Caco-2 (cell line): ENCODE data around the gene FAM9C. TPM values are rescaled to one million over a fixed set of nuclear protein-coding genes. Genes with fewer than 3 reads are reported as not detected.
"Not testable (repeated sequence)": the region's sequence is repeated elsewhere in the genome, so short reads cannot be mapped to it uniquely, and the experiment has no call there.

Experiments used
- BruUV-seq: library from RNA; stranded (reverse); fragments of 400-500 nt; replicated peaks from 2 replicates; lab custom pipeline; 2021; lab: Mats Ljungman, UMichigan
- CTCF ChIA-PET: fragments of 300-600 bp; sonication (Branson Sonifier 250); formaldehyde crosslinking; loops from one replicate; lab custom pipeline; 2022; ENCODE audit warnings: antibody characterized with exemption; lab: Charles Lee
- POLR2A ChIA-PET: fragments of 300-600 bp; sonication (Branson Sonifier 250); formaldehyde crosslinking; loops from one replicate; lab custom pipeline; 2022; ENCODE audit warnings: antibody characterized with exemption; lab: Charles Lee
- DNase-seq, 2 experiments: peaks; one replicate each; pipeline versions ENCODE4 v3.0.0 to v3.0.0-alpha.2; 2020 to 2022
- H3K27me3 ChIP-seq: replicated peaks from 2 replicates; pipeline ENCODE4 v1.6.0; 2011; ENCODE audit warnings: low read length; ENCODE audit not compliant: control insufficient read depth, insufficient read depth
- H3K36me3 ChIP-seq: 2 replicates; pipeline ENCODE4 v1.5.1; 2011; ENCODE audit warnings: low read length; ENCODE audit not compliant: control insufficient read depth, insufficient read depth
- H3K4me1 ChIP-seq: fragments of 250-450 bp; sonication (Bioruptor Pico); 2 replicates; pipeline ENCODE4 v1.5.1; 2020; ENCODE audit warnings: mild to moderate bottlenecking
- H3K4me3 ChIP-seq: 2 replicates; pipeline ENCODE4 v1.5.1; 2011; ENCODE audit warnings: low read depth, mild to moderate bottlenecking, control low read depth, low read length
- H3K9me3 ChIP-seq: fragments of 250-450 bp; sonication (Bioruptor Pico); 2 replicates; pipeline ENCODE4 v1.5.1; 2020; ENCODE audit warnings: mild to moderate bottlenecking, moderate library complexity
- H3K27ac Mint-ChIP-seq: one replicate; pipeline ENCODE4 v1.8.0; 2022; ENCODE audit warnings: mixed read lengths; ENCODE audit not compliant: unreplicated experiment
- H3K27me3 Mint-ChIP-seq: one replicate; pipeline ENCODE4 v1.8.0; 2022; ENCODE audit warnings: mixed read lengths; ENCODE audit not compliant: insufficient read depth, unreplicated experiment
- H3K36me3 Mint-ChIP-seq: one replicate; pipeline ENCODE4 v1.8.0; 2022; ENCODE audit warnings: mild to moderate bottlenecking, mixed read lengths; ENCODE audit not compliant: insufficient read depth, unreplicated experiment
- H3K4me1 Mint-ChIP-seq: one replicate; pipeline ENCODE4 v1.8.0; 2022; ENCODE audit warnings: low read depth, mixed read lengths; ENCODE audit not compliant: unreplicated experiment
- H3K4me3 Mint-ChIP-seq: one replicate; pipeline ENCODE4 v1.8.0; 2022; ENCODE audit warnings: mild to moderate bottlenecking, moderate library complexity, mixed read lengths; ENCODE audit not compliant: unreplicated experiment
- H3K9me3 Mint-ChIP-seq: one replicate; pipeline ENCODE4 v1.8.0; 2022; ENCODE audit warnings: mixed read lengths; ENCODE audit not compliant: unreplicated experiment
- intact Hi-C: fragments of 100-400 bp; cut with micrococcal nuclease; formaldehyde crosslinking; loops from one replicate; pipeline ENCODE4 v1.10.0; 2022; ENCODE audit not compliant: unreplicated experiment
- total RNA-seq: library from RNA; stranded (reverse); gene quantifications from 2 replicates; pipeline ENCODE4 v1.2.3, GENCODE V29; 2022
- TF ChIP-seq, protein P1 (sequence below), 2 experiments: fragments of 200-600 bp in 1 of 2; IDR thresholded peaks; 1 replicate in 1 of 2; 2 replicates in 1 of 2; pipeline versions ENCODE4 v1.5.1 to v1.8.0; 2011 to 2022; ENCODE audit warnings: antibody characterized with exemption in 1 of 2, control low read depth in 1 of 2, inconsistent platforms in 1 of 2, low read depth in 1 of 2, low read length in 1 of 2, mild to moderate bottlenecking in 1 of 2, moderate library complexity in 1 of 2; ENCODE audit not compliant: insufficient read depth in 1 of 2, severe bottlenecking in 1 of 2, unreplicated experiment in 1 of 2

The FAM9C gene
- total RNA-seq, 1 experiment from 2014 or later = not detected

DNA sequence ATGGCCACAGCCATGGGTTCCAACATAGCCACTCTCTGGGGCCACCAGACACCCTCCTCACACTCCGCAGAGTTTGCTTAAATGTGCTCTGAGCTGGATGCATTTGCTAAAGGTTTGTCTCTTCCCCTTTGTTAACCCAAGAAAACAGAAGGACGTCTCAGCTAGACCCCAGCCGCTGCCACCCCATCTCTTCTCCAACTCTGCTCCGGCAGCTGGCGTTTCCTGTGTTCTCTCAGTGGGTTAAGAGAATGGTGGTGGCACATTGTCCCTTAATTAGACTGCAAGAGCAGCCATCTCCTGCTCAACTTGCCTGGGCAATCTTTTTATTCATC lies 43.7 kb upstream of the FAM9C start:
- Mint-ChIP-seq H3K27ac (no peak overlapping the region), H3K4me1 (no peaks in the 10 kb centered on the region), H3K4me3 (no peak overlapping the region), H3K27me3 (no peaks in the 10 kb centered on the region), H3K9me3 (no peaks in the 10 kb centered on the region), H3K36me3 (no peaks in the 10 kb centered on the region)
- CTCF ChIA-PET = no interaction called here
- POLR2A ChIA-PET = no interaction called here
- no peak for DNase-seq
- TF ChIP-seq, protein P1, sequence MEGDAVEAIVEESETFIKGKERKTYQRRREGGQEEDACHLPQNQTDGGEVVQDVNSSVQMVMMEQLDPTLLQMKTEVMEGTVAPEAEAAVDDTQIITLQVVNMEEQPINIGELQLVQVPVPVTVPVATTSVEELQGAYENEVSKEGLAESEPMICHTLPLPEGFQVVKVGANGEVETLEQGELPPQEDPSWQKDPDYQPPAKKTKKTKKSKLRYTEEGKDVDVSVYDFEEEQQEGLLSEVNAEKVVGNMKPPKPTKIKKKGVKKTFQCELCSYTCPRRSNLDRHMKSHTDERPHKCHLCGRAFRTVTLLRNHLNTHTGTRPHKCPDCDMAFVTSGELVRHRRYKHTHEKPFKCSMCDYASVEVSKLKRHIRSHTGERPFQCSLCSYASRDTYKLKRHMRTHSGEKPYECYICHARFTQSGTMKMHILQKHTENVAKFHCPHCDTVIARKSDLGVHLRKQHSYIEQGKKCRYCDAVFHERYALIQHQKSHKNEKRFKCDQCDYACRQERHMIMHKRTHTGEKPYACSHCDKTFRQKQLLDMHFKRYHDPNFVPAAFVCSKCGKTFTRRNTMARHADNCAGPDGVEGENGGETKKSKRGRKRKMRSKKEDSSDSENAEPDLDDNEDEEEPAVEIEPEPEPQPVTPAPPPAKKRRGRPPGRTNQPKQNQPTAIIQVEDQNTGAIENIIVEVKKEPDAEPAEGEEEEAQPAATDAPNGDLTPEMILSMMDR (IDR thresholded peaks at IDR 0.05; ENCODE audit: insufficient read depth in 1 of 2, low read depth in 1 of 2, low read length in 1 of 2, severe bottlenecking in 1 of 2, unreplicated experiment in 1 of 2) = no peak
- Histone ChIP-seq H3K27me3 (no peaks in the 10 kb centered on the region), H3K4me1 (no peaks in the 10 kb centered on the region), H3K9me3 (no peaks in the 10 kb centered on the region), H3K4me3 (no peak overlapping the region), H3K36me3 (no peaks in the 10 kb centered on the region)
- intact Hi-C loops = no loop called here
- BruUV-seq = no TSS peak

GRCh38 chrX:13087322-13088155 lies 43.1 kb upstream of the FAM9C start:
- H3K27me3 Mint-ChIP-seq = no peaks in the 10 kb centered on the region
- CTCF ChIA-PET = no interaction called here
- H3K36me3 Mint-ChIP-seq = no peaks in the 10 kb centered on the region
- DNase-seq = no peak
- H3K27ac Mint-ChIP-seq = no peak overlapping the region
- TF ChIP-seq, protein P1 (IDR thresholded peaks at IDR 0.05; ENCODE audit: insufficient read depth in 1 of 2, low read depth in 1 of 2, low read length in 1 of 2, severe bottlenecking in 1 of 2, unreplicated experiment in 1 of 2) = no peak
- no peak overlapping the region for H3K4me3 ChIP-seq
- H3K27me3 ChIP-seq = no peaks in the 10 kb centered on the region
- H3K36me3 ChIP-seq = no peaks in the 10 kb centered on the region
- no peaks in the 10 kb centered on the region for H3K9me3 ChIP-seq
- POLR2A ChIA-PET = no interaction called here
- H3K9me3 Mint-ChIP-seq = no peaks in the 10 kb centered on the region
- no peak overlapping the region for H3K4me3 Mint-ChIP-seq
- intact Hi-C loops = no loop called here
- H3K4me1 Mint-ChIP-seq = no peaks in the 10 kb centered on the region
- no peaks in the 10 kb centered on the region for H3K4me1 ChIP-seq
- no TSS peak for BruUV-seq

DNA sequence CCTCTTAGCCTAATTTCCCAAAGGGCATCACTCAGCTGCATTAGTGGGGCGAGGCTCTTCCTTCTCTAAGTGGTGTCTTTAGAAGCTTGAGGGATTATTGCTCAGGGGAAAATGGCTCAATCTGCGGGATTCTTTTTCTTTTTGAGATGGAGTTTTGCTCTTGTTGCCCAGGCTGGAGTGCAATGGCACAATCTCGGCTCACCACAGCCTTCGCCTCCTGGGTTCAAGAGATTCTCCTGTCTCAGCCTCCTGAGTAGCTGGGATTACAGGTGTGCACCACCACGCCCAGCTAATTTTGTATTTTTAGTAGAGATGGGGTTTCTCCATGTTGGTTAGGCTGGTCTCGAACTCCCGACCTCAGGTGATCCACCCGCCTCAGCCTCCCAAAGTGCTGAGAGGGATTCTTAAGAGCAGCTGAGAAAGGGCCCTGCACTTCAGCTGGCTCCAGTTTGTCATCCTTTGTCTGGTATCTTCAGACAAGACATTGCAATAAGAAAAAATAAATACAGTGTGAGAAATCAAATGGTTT lies 42.4 kb upstream of the FAM9C start:
- H3K4me1 Mint-ChIP-seq, POLR2A ChIA-PET, H3K4me3 ChIP-seq, DNase-seq, H3K36me3 Mint-ChIP-seq, H3K9me3 ChIP-seq, H3K4me1 ChIP-seq, intact Hi-C loops, H3K9me3 Mint-ChIP-seq, CTCF ChIA-PET, BruUV-seq, H3K27me3 ChIP-seq, H3K27me3 Mint-ChIP-seq, H3K27ac Mint-ChIP-seq, H3K4me3 Mint-ChIP-seq, H3K36me3 ChIP-seq: not testable (repeated sequence)
